Cardiac fibroblast (primary cell): Measurements from ENCODE around the gene PTPRG.

Source experiments
- DNase-seq, 2 donors: peaks; one replicate each; pipeline versions ENCODE4 v3.0.0 to v3.0.0-alpha.2; 2010; ENCODE audit warnings: low read depth in 2 of 2
- H3K4me3 ChIP-seq, 2 donors: replicated peaks in 1 of 2; 1 replicate in 1 of 2; 2 replicates in 1 of 2; pipeline ENCODE4 v1.5.1; 2011; ENCODE audit warnings: low read depth in 2 of 2, low read length in 2 of 2, mild to moderate bottlenecking in 2 of 2, moderate library complexity in 1 of 2
- CTCF ChIP-seq: IDR thresholded peaks from one replicate; pipeline ENCODE4 v1.5.1; 2011; ENCODE audit warnings: low read depth, mild to moderate bottlenecking, low read length, inconsistent platforms

PTPRG gene

GRCh38 chr3:61864886-61865285 lies 303.5 kb downstream of the PTPRG start:
- no peak overlapping the region for H3K4me3 ChIP-seq
- DNase-seq, result no peak
- TF ChIP-seq CTCF, result no peak

- no peak for TF ChIP-seq CTCF
- DNase-seq, result no peak
- no peak overlapping the region for H3K4me3 ChIP-seq
These were observed 304.2 kb downstream of the PTPRG start for GRCh38 chr3:61865466-61866152.

GRCh38 chr3:61866153-61866542 lies 304.8 kb downstream of the PTPRG start:
- no peak for TF ChIP-seq CTCF
- no peak overlapping the region for H3K4me3 ChIP-seq
- no peak for DNase-seq

GRCh38 chr3:61866961-61867461 lies 305.6 kb downstream of the PTPRG start:
- DNase-seq, result no peak
- no peak for TF ChIP-seq CTCF
- H3K4me3 ChIP-seq, result no peak overlapping the region

- no peak overlapping the region for H3K4me3 ChIP-seq
- TF ChIP-seq CTCF, result no peak
- no peak for DNase-seq
These were observed 307.1 kb downstream of the PTPRG start for GRCh38 chr3:61868499-61868898.

- no peak overlapping the region for H3K4me3 ChIP-seq
- DNase-seq, result no peak
- no peak for TF ChIP-seq CTCF
These were observed 308.0 kb downstream of the PTPRG start for GRCh38 chr3:61869371-61869770.

- H3K4me3 ChIP-seq, result no peak overlapping the region
- TF ChIP-seq CTCF, result no peak
- no peak for DNase-seq
These were observed 310.3 kb downstream of the PTPRG start for GRCh38 chr3:61871644-61872043.
